Type B pancreatic cell (in vitro differentiated cells): ENCODE results near the gene SMAD7. TPM values are rescaled to one million over a fixed set of nuclear protein-coding genes. Genes with fewer than 3 reads are reported as not detected.

Source experiments
- DNase-seq: peaks from one replicate; pipeline ENCODE4 v3.0.0; 2021; ENCODE audit warnings: mixed read lengths; ENCODE audit not compliant: unreplicated experiment; ENCODE audit errors: extremely low spot score
- H3K27ac Mint-ChIP-seq: 2 replicates; pipeline ENCODE4 v1.8.0; 2021; ENCODE audit warnings: mild to moderate bottlenecking, mixed read lengths
- H3K27me3 Mint-ChIP-seq: 2 replicates; pipeline ENCODE4 v1.8.0; 2021; ENCODE audit warnings: mixed read lengths
- H3K36me3 Mint-ChIP-seq: 2 replicates; pipeline ENCODE4 v1.8.0; 2021; ENCODE audit warnings: mixed read lengths
- H3K4me1 Mint-ChIP-seq: one replicate; pipeline ENCODE4 v1.8.0; 2021; ENCODE audit warnings: mixed read lengths; ENCODE audit not compliant: unreplicated experiment
- H3K4me3 Mint-ChIP-seq: 2 replicates; pipeline ENCODE4 v1.8.0; 2021; ENCODE audit warnings: mild to moderate bottlenecking, mixed read lengths
- H3K9me3 Mint-ChIP-seq: 2 replicates; pipeline ENCODE4 v1.8.0; 2021; ENCODE audit warnings: mixed read lengths
- CTCF ChIP-seq: fragments of 200-600 bp; sonication (generic); conservative IDR thresholded peaks from 2 replicates; pipeline ENCODE4 v1.5.0; 2021; ENCODE audit warnings: antibody characterized with exemption, mild to moderate bottlenecking
- total RNA-seq: library from RNA; stranded (reverse); gene quantifications from 2 replicates; pipeline ENCODE4 v1.2.1, GENCODE V29; 2021; ENCODE audit warnings: low replicate concordance

The SMAD7 gene
- total RNA-seq, 1 donor from 2014 or later: 17.8 TPM

GRCh38 chr18:48894799-48895346 lies 55.9 kb downstream of the SMAD7 start:
- peak overlapping the region; percentile 17 for H3K27ac Mint-ChIP-seq
- TF ChIP-seq CTCF: no peak
- no peak overlapping the region for H3K4me3 Mint-ChIP-seq
- no peaks in the 10 kb centered on the region for H3K36me3 Mint-ChIP-seq
- no peak for DNase-seq
- H3K9me3 Mint-ChIP-seq: no peaks in the 10 kb centered on the region
- H3K27me3 Mint-ChIP-seq: no peaks in the 10 kb centered on the region
- peaks cover 34% of the 10 kb centered on the region for H3K4me1 Mint-ChIP-seq

GRCh38 chr18:48893608-48894600 lies 56.9 kb downstream of the SMAD7 start:
- TF ChIP-seq CTCF: no peak
- Mint-ChIP-seq H3K36me3 (no peaks in the 10 kb centered on the region), H3K27ac (no peak overlapping the region), H3K27me3 (no peaks in the 10 kb centered on the region), H3K9me3 (no peaks in the 10 kb centered on the region), H3K4me3 (no peak overlapping the region), H3K4me1 (peaks cover 42% of the 10 kb centered on the region)
- no peak for DNase-seq

- Mint-ChIP-seq H3K4me3 (no peak overlapping the region), H3K9me3 (no peaks in the 10 kb centered on the region), H3K4me1 (peaks cover 48% of the 10 kb centered on the region), H3K27me3 (no peaks in the 10 kb centered on the region), H3K36me3 (no peaks in the 10 kb centered on the region), H3K27ac (no peak overlapping the region)
- no peak for TF ChIP-seq CTCF
- DNase-seq: no peak
Measured at GRCh38 chr18:48893061-48893607, 57.6 kb downstream of the SMAD7 start.

- Mint-ChIP-seq H3K27ac (no peak overlapping the region), H3K4me3 (no peak overlapping the region), H3K9me3 (no peaks in the 10 kb centered on the region), H3K36me3 (no peaks in the 10 kb centered on the region), H3K4me1 (peaks cover 51% of the 10 kb centered on the region), H3K27me3 (no peaks in the 10 kb centered on the region)
- no peak for DNase-seq
- no peak for TF ChIP-seq CTCF
Measured at GRCh38 chr18:48892146-48892855, 58.5 kb downstream of the SMAD7 start.

GRCh38 chr18:48891721-48892120 lies 59.0 kb downstream of the SMAD7 start:
- Mint-ChIP-seq H3K36me3 (no peaks in the 10 kb centered on the region), H3K9me3 (no peaks in the 10 kb centered on the region), H3K27ac (no peak overlapping the region), H3K4me1 (peaks cover 48% of the 10 kb centered on the region), H3K4me3 (no peak overlapping the region), H3K27me3 (no peaks in the 10 kb centered on the region)
- no peak for DNase-seq
- no peak for TF ChIP-seq CTCF
